Mammary epithelial cell (primary cell): ENCODE data around the gene MALSU1.

ENCODE experiments used
- EZH2 ChIP-seq: IDR thresholded peaks from 2 replicates; pipeline ENCODE4 v1.6.1; 2012; ENCODE audit warnings: low read length, inconsistent platforms, borderline replicate concordance
- TF ChIP-seq, protein P1 (sequence below), 2 donors: IDR thresholded peaks in 1 of 2; conservative IDR thresholded peaks in 1 of 2; 2 replicates each; pipeline ENCODE4 v1.5.1; 2011 to 2012; ENCODE audit warnings: inconsistent platforms in 2 of 2, low read length in 2 of 2, mild to moderate bottlenecking in 2 of 2, control low read depth in 1 of 2, low read depth in 1 of 2; ENCODE audit not compliant: insufficient read depth in 1 of 2; ENCODE audit errors: extremely low read depth in 1 of 2

DNA sequence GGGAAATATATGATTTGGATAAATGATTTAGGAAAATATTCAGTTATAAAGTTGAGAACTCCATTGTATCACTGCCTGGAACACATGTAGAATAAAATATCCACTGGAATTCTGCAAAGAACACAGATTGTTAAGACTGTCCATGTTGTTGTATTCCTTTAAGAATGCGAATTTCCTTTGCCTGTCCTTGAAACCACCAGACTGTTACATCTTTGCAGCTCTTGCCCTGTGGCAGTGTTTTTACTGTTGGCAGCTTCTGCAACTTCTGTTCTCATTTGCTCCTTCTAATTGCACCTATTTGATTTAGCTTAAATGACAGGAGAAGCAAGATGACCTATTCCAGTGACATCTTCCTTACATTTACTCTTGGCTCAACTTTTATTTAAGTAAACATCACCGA, 39.7 kb downstream of the MALSU1 start:
- TF ChIP-seq, protein P1, sequence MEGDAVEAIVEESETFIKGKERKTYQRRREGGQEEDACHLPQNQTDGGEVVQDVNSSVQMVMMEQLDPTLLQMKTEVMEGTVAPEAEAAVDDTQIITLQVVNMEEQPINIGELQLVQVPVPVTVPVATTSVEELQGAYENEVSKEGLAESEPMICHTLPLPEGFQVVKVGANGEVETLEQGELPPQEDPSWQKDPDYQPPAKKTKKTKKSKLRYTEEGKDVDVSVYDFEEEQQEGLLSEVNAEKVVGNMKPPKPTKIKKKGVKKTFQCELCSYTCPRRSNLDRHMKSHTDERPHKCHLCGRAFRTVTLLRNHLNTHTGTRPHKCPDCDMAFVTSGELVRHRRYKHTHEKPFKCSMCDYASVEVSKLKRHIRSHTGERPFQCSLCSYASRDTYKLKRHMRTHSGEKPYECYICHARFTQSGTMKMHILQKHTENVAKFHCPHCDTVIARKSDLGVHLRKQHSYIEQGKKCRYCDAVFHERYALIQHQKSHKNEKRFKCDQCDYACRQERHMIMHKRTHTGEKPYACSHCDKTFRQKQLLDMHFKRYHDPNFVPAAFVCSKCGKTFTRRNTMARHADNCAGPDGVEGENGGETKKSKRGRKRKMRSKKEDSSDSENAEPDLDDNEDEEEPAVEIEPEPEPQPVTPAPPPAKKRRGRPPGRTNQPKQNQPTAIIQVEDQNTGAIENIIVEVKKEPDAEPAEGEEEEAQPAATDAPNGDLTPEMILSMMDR (conservative IDR thresholded peaks at IDR 0.05 in 1 of 2, IDR thresholded peaks at IDR 0.05 in 1 of 2; ENCODE audit: extremely low read depth in 1 of 2, insufficient read depth in 1 of 2, low read depth in 1 of 2, low read length in 2 of 2): no peak
- no peak for TF ChIP-seq EZH2
